ENCODE data around the gene HIVEP3.

DNA sequence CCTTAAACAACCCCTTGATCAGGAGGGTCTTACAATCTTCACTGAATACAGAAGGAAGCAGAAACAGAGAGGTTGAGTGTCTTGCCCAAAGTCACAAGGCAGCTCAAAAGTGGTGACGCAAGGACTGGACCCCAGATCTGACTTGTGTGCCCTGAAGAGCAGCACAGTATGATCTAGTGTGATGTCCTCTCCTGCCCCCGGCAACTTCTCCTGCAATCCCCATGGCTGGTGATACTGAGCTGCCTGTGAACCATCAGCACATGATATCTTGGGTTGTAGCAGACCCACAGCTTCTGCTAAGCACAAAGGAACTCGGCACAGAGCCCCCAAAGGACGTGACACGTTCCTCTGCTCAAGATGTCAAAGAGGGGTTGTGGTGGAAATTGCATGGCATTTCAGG is 383.0 kb downstream of the HIVEP3 start:
- TF ChIP-seq ZNF555 (tag by site-specific recombination; conservative IDR thresholded peaks at IDR 0.05) = no peak
- TF ChIP-seq, protein P1, sequence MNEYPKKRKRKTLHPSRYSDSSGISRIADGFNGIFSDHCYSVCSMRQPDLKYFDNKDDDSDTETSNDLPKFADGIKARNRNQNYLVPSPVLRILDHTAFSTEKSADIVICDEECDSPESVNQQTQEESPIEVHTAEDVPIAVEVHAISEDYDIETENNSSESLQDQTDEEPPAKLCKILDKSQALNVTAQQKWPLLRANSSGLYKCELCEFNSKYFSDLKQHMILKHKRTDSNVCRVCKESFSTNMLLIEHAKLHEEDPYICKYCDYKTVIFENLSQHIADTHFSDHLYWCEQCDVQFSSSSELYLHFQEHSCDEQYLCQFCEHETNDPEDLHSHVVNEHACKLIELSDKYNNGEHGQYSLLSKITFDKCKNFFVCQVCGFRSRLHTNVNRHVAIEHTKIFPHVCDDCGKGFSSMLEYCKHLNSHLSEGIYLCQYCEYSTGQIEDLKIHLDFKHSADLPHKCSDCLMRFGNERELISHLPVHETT (tag by site-specific recombination; IDR thresholded peaks at IDR 0.05) = no peak
- TF ChIP-seq, protein P2, sequence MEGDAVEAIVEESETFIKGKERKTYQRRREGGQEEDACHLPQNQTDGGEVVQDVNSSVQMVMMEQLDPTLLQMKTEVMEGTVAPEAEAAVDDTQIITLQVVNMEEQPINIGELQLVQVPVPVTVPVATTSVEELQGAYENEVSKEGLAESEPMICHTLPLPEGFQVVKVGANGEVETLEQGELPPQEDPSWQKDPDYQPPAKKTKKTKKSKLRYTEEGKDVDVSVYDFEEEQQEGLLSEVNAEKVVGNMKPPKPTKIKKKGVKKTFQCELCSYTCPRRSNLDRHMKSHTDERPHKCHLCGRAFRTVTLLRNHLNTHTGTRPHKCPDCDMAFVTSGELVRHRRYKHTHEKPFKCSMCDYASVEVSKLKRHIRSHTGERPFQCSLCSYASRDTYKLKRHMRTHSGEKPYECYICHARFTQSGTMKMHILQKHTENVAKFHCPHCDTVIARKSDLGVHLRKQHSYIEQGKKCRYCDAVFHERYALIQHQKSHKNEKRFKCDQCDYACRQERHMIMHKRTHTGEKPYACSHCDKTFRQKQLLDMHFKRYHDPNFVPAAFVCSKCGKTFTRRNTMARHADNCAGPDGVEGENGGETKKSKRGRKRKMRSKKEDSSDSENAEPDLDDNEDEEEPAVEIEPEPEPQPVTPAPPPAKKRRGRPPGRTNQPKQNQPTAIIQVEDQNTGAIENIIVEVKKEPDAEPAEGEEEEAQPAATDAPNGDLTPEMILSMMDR (tag by site-specific recombination; IDR thresholded peaks at IDR 0.05) = no peak

Data from HEK293 (cell line).